ENCODE results near the gene COA7. TPM values are rescaled to one million over a fixed set of nuclear protein-coding genes. Genes with fewer than 3 reads are reported as not detected.

COA7 gene
- polyA plus RNA-seq, 1 of the 3 experiments (the other 2 are of a cell fraction): 9.0 TPM

GRCh38 chr1:52670604-52671003 lies 27.5 kb downstream of the COA7 start:
- Histone ChIP-seq H3K9me3 (no peaks in the 10 kb centered on the region), H2AFZ (ENCODE audit: low read depth) (no peak overlapping the region), H3K4me2 (no peak overlapping the region), H3K79me2 (ENCODE audit: insufficient read depth) (no peaks in the 10 kb centered on the region), H3K9me2 (no peaks in the 10 kb centered on the region), H4K20me1 (ENCODE audit: insufficient read depth) (no peaks in the 10 kb centered on the region), H3K36me3 (replicated peaks in 1 of 2; ENCODE audit: control insufficient read depth in 1 of 2, insufficient read depth in 2 of 2, low read length in 1 of 2) (no peaks in the 10 kb centered on the region), H3K27me3 (ENCODE audit: insufficient read depth) (no peaks in the 10 kb centered on the region), H3K9ac (no peak overlapping the region), H3K4me1 (ENCODE audit: control insufficient read depth in 1 of 2, insufficient read depth in 2 of 2, low read depth in 1 of 2, low read length in 1 of 2) (peaks cover 4% of the 10 kb centered on the region in 2 experiments; a peak in 2 of 4 replicates), H3F3A (replicated peaks; ENCODE audit: insufficient read depth) (no peaks in the 10 kb centered on the region), H3K27ac (ENCODE audit: low read depth in 2 of 2, low read length in 1 of 2) (no peak overlapping the region), H3K4me3 (ENCODE audit: low read depth in 2 of 2, low read length in 1 of 2) (no peak overlapping the region)
- DNase-seq: no peak
- POLR2A ChIA-PET: interaction anchor here (0.6 kb wide), 1 partner anchor 29 kb away, joined by 4 read pairs; no protein-coding TSS in a partner anchor
- no peak for TF ChIP-seq NFIC (IDR thresholded peaks at IDR 0.05; ENCODE audit: borderline replicate concordance)
- TF ChIP-seq GABPA (IDR thresholded peaks at IDR 0.05; ENCODE audit: low read depth): no peak
- TF ChIP-seq RXRA (IDR thresholded peaks at IDR 0.05; ENCODE audit: borderline replicate concordance, low read depth): no peak
- no peak for TF ChIP-seq NRF1 (IDR thresholded peaks at IDR 0.05; ENCODE audit: low read depth, low read length)
- no peak for TF ChIP-seq YY1 (IDR thresholded peaks at IDR 0.05; ENCODE audit: low read depth)
- no peak for TF ChIP-seq RAD21 (IDR thresholded peaks at IDR 0.05; ENCODE audit: low read length)
- TF ChIP-seq USF2 (IDR thresholded peaks at IDR 0.05; ENCODE audit: borderline replicate concordance, low read depth, low read length): no peak
- TF ChIP-seq FOXJ3 (CRISPR knock-in tag; IDR thresholded peaks at IDR 0.05): no peak
- TF ChIP-seq TCF12 (IDR thresholded peaks at IDR 0.05): no peak
- no peak for TF ChIP-seq ZBTB33 (IDR thresholded peaks at IDR 0.05; ENCODE audit: borderline replicate concordance, low read depth)
- TF ChIP-seq EZH2phosphoT487 (IDR thresholded peaks at IDR 0.05; ENCODE audit: borderline replicate concordance, low read depth): no peak
- no peak for TF ChIP-seq SIN3A (IDR thresholded peaks at IDR 0.05; ENCODE audit: borderline replicate concordance, low read depth, low read length)
- no peak for TF ChIP-seq POLR2AphosphoS5 (IDR thresholded peaks at IDR 0.05; ENCODE audit: low read depth, low read length)
- TF ChIP-seq, protein P1, sequence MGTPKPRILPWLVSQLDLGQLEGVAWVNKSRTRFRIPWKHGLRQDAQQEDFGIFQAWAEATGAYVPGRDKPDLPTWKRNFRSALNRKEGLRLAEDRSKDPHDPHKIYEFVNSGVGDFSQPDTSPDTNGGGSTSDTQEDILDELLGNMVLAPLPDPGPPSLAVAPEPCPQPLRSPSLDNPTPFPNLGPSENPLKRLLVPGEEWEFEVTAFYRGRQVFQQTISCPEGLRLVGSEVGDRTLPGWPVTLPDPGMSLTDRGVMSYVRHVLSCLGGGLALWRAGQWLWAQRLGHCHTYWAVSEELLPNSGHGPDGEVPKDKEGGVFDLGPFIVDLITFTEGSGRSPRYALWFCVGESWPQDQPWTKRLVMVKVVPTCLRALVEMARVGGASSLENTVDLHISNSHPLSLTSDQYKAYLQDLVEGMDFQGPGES (IDR thresholded peaks at IDR 0.05; ENCODE audit: low read depth, low read length): no peak
- no peak for TF ChIP-seq RFX5 (IDR thresholded peaks at IDR 0.05; ENCODE audit: low read length)
- TF ChIP-seq CTCF (IDR thresholded peaks at IDR 0.05): no peak
- no peak for TF ChIP-seq EP300 (IDR thresholded peaks at IDR 0.05; ENCODE audit: borderline replicate concordance in 1 of 2, low read depth in 1 of 2, low read length in 1 of 2)
- no peak for TF ChIP-seq GATA2 (CRISPR knock-in tag; IDR thresholded peaks at IDR 0.05)
- no peak for TF ChIP-seq RCOR1 (IDR thresholded peaks at IDR 0.05; ENCODE audit: low read length)
- no peak for TF ChIP-seq FOXM1 (IDR thresholded peaks at IDR 0.05; ENCODE audit: low read depth)
- CTCF ChIA-PET: no interaction called here
- WGBS (ENCODE audit: low lambda C conversion rate): 90% methylated on average over 2 of the region's 2 CpGs
